Panc1 (cell line): ENCODE data around the gene DACH1.

ENCODE experiments used
- CTCF ChIP-seq: fragments of 450-650 bp; IDR thresholded peaks from 2 replicates; pipeline ENCODE4 v1.5.1; 2017; ENCODE audit warnings: mild to moderate bottlenecking
- TCF7L2 ChIP-seq: IDR thresholded peaks from 2 replicates; pipeline ENCODE4 v1.6.1; 2011; ENCODE audit warnings: mild to moderate bottlenecking, low read depth, low read length, inconsistent platforms

GRCh38 chr13:71828564-71828963 is 38.4 kb downstream of the DACH1 start:
- TF ChIP-seq CTCF (no peak), TCF7L2 (no peak)
